Esophagus squamous epithelium (tissue), 4 donors: ENCODE results near the gene DAPL1.

Experiments
- CTCF ChIP-seq, 6 experiments: fragments of 450-650 bp in 4 of 6; fragments of 200-600 bp in 2 of 6; sonication (generic) in 2 of 6; IDR thresholded peaks; one replicate each; pipeline ENCODE4 v1.5.1; 2016 to 2019; ENCODE audit warnings: antibody characterized with exemption in 6 of 6, mild to moderate bottlenecking in 4 of 6, moderate library complexity in 4 of 6
- POLR2A ChIP-seq, 4 donors: fragments of 450-650 bp; IDR thresholded peaks; one replicate each; pipeline ENCODE4 v1.6.1; 2017; ENCODE audit warnings: antibody characterized with exemption in 4 of 4, mild to moderate bottlenecking in 4 of 4, moderate library complexity in 3 of 4

DNA sequence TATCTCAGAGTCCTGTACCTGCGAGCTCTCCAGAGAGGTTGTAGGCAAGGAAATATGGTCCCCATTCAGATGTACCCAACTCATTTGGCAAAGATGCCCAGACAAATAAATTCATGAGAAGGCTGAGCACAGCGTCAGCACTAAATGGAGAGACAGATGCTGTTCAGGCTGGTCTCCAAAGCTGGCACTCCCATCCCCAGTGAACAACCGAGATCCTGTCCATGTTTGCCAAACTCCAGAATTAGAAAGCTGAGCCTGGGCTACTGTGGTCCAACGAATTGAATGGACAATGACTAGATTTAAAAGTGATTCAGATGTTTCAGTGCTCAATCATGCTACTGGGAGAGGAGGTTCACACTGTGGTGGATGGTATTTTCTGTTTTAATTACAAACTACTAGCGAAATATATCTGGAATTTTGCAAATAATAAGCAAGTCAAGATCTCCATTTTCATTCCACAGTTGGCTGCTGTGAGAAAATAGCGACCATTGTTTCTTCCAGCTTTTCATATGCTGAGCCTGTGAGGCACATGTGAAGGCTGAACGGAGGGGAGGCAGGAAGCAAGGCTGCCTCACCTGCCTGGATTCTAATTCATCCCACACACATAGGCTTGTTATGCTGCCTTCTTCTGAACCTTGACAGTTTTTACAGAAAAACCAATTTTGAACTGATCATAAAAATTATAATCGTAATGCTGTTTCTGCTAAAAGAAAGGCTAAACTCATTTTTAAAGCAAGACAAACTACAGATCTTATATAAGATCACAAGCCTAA is 22.6 kb upstream of the DAPL1 start:
- TF ChIP-seq POLR2A (IDR thresholded peaks at IDR 0.05): no peak
- no peak for TF ChIP-seq CTCF (IDR thresholded peaks at IDR 0.05)
